Temporal lobe (tissue), 1 donor: ENCODE data around the gene TRIM9. TPM values are rescaled to one million over a fixed set of nuclear protein-coding genes. Genes with fewer than 3 reads are reported as not detected.

ENCODE experiments used
- total RNA-seq: library from RNA; depleted of rRNA; stranded (reverse); fragments of >200 nt; gene quantifications from one replicate; pipeline ENCODE4 v1.2.3, GENCODE V29; 2014

TRIM9 gene
- total RNA-seq, 1 donor from 2014 or later, result 44.5 TPM

Other genes starting within 250 kb of the TRIM9 start
- gene ABHD12B, start 223.1 kb downstream of the TRIM9 start, total RNA-seq, result not detected
- gene PYGL, start 150.6 kb downstream of the TRIM9 start, total RNA-seq, result 8.1 TPM
- gene TMX1, start 145.1 kb upstream of the TRIM9 start, total RNA-seq, result 16.2 TPM